Measurements from ENCODE around the gene PGAP2. TPM values are rescaled to one million over a fixed set of nuclear protein-coding genes. Genes with fewer than 3 reads are reported as not detected.

PGAP2 gene
- total RNA-seq, 1 experiment from 2014 or later = 30.5 TPM

DNA sequence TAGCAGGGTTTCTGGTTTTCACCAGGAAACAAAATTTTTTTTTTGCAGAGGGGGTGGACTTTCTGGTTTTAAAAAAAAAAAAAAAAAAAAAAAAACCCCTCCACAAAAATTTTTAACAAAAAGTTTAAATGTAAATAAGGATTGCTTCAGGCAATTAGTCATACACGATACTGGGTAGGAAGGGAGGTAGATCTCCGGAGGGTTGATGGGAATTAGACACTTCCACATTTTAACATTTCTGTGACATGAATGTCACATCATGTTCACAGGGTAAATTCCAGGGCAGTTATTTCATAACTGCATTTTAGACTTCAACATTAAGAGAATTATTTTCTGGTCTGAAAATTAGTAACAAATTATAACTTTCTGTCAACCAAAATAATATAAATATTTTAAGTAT lies 26.9 kb upstream of the PGAP2 start:
- no peaks in the 10 kb centered on the region for H3K9me3 ChIP-seq (ENCODE audit: control insufficient read depth in 1 of 2, insufficient read depth in 1 of 2, low read depth in 1 of 2, low read length in 2 of 2)
- CTCF ChIA-PET = no interaction called here
- TF ChIP-seq SP1 (IDR thresholded peaks at IDR 0.05; ENCODE audit: low read depth) (no peak), ZFX (IDR thresholded peaks at IDR 0.05) (no peak), EZH2phosphoT487 (IDR thresholded peaks at IDR 0.05; ENCODE audit: borderline replicate concordance) (no peak), SRF (IDR thresholded peaks at IDR 0.05; ENCODE audit: low read depth) (no peak), CBX3 (IDR thresholded peaks at IDR 0.05; ENCODE audit: low read depth) (no peak), CEBPB (IDR thresholded peaks at IDR 0.05; ENCODE audit: low read depth) (no peak), EZH2 (IDR thresholded peaks at IDR 0.05) (no peak), POLR2AphosphoS5 (IDR thresholded peaks at IDR 0.05; ENCODE audit: low read depth, low read length) (no peak), ZNF274 (IDR thresholded peaks at IDR 0.05; ENCODE audit: low read depth, low read length) (no peak), FOSL1 (IDR thresholded peaks at IDR 0.05; ENCODE audit: low read depth) (no peak), SIN3A (IDR thresholded peaks at IDR 0.05; ENCODE audit: low read depth) (no peak), TCF7L2 (IDR thresholded peaks at IDR 0.05; ENCODE audit: borderline replicate concordance, extremely low read depth, insufficient read depth, insufficient read length) (no peak), EGR1 (IDR thresholded peaks at IDR 0.05; ENCODE audit: low read depth) (no peak), ELF1 (IDR thresholded peaks at IDR 0.05; ENCODE audit: borderline replicate concordance, low read depth) (no peak), POLR2A (IDR thresholded peaks at IDR 0.05; ENCODE audit: borderline replicate concordance, extremely low read depth, insufficient read depth, insufficient read length) (no peak)
- TF ChIP-seq, protein P1, sequence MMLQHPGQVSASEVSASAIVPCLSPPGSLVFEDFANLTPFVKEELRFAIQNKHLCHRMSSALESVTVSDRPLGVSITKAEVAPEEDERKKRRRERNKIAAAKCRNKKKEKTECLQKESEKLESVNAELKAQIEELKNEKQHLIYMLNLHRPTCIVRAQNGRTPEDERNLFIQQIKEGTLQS (IDR thresholded peaks at IDR 0.05) = no peak
- TF ChIP-seq, protein P2, sequence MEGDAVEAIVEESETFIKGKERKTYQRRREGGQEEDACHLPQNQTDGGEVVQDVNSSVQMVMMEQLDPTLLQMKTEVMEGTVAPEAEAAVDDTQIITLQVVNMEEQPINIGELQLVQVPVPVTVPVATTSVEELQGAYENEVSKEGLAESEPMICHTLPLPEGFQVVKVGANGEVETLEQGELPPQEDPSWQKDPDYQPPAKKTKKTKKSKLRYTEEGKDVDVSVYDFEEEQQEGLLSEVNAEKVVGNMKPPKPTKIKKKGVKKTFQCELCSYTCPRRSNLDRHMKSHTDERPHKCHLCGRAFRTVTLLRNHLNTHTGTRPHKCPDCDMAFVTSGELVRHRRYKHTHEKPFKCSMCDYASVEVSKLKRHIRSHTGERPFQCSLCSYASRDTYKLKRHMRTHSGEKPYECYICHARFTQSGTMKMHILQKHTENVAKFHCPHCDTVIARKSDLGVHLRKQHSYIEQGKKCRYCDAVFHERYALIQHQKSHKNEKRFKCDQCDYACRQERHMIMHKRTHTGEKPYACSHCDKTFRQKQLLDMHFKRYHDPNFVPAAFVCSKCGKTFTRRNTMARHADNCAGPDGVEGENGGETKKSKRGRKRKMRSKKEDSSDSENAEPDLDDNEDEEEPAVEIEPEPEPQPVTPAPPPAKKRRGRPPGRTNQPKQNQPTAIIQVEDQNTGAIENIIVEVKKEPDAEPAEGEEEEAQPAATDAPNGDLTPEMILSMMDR (IDR thresholded peaks at IDR 0.05 in 2 of 3, conservative IDR thresholded peaks at IDR 0.05 in 1 of 3; ENCODE audit: borderline replicate concordance in 1 of 3, insufficient read depth in 1 of 3, low read depth in 2 of 3, low read length in 2 of 3) = no peak
- TF ChIP-seq, protein P3, sequence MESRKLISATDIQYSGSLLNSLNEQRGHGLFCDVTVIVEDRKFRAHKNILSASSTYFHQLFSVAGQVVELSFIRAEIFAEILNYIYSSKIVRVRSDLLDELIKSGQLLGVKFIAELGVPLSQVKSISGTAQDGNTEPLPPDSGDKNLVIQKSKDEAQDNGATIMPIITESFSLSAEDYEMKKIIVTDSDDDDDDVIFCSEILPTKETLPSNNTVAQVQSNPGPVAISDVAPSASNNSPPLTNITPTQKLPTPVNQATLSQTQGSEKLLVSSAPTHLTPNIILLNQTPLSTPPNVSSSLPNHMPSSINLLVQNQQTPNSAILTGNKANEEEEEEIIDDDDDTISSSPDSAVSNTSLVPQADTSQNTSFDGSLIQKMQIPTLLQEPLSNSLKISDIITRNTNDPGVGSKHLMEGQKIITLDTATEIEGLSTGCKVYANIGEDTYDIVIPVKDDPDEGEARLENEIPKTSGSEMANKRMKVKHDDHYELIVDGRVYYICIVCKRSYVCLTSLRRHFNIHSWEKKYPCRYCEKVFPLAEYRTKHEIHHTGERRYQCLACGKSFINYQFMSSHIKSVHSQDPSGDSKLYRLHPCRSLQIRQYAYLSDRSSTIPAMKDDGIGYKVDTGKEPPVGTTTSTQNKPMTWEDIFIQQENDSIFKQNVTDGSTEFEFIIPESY (IDR thresholded peaks at IDR 0.05; ENCODE audit: extremely low read depth, insufficient replicate concordance, low read length) = no peak
- TF ChIP-seq, protein P4, sequence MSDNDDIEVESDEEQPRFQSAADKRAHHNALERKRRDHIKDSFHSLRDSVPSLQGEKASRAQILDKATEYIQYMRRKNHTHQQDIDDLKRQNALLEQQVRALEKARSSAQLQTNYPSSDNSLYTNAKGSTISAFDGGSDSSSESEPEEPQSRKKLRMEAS (IDR thresholded peaks at IDR 0.05) = no peak
- TF ChIP-seq, protein P5, sequence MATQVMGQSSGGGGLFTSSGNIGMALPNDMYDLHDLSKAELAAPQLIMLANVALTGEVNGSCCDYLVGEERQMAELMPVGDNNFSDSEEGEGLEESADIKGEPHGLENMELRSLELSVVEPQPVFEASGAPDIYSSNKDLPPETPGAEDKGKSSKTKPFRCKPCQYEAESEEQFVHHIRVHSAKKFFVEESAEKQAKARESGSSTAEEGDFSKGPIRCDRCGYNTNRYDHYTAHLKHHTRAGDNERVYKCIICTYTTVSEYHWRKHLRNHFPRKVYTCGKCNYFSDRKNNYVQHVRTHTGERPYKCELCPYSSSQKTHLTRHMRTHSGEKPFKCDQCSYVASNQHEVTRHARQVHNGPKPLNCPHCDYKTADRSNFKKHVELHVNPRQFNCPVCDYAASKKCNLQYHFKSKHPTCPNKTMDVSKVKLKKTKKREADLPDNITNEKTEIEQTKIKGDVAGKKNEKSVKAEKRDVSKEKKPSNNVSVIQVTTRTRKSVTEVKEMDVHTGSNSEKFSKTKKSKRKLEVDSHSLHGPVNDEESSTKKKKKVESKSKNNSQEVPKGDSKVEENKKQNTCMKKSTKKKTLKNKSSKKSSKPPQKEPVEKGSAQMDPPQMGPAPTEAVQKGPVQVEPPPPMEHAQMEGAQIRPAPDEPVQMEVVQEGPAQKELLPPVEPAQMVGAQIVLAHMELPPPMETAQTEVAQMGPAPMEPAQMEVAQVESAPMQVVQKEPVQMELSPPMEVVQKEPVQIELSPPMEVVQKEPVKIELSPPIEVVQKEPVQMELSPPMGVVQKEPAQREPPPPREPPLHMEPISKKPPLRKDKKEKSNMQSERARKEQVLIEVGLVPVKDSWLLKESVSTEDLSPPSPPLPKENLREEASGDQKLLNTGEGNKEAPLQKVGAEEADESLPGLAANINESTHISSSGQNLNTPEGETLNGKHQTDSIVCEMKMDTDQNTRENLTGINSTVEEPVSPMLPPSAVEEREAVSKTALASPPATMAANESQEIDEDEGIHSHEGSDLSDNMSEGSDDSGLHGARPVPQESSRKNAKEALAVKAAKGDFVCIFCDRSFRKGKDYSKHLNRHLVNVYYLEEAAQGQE (IDR thresholded peaks at IDR 0.05; ENCODE audit: low read depth) = no peak
- H3K9me2 ChIP-seq (ENCODE audit: insufficient read depth) = no peaks in the 10 kb centered on the region
- H3K27me3 ChIP-seq (ENCODE audit: insufficient read depth, low read length) = no peaks in the 10 kb centered on the region
- H4K20me1 ChIP-seq (ENCODE audit: insufficient read depth) = peaks cover 29% of the 10 kb centered on the region
- no peak overlapping the region for H3K27ac ChIP-seq (ENCODE audit: low read depth, low read length)
- DNase-seq (ENCODE audit: low read depth, low spot score) = no peak
- ATAC-seq = no peak
- H3K9ac ChIP-seq (ENCODE audit: low read length) = no peak overlapping the region
- H3K79me2 ChIP-seq (ENCODE audit: insufficient read depth, low read length) = peaks cover 91% of the 10 kb centered on the region
- H3K4me2 ChIP-seq (ENCODE audit: low read length) = no peak overlapping the region
- H3K4me3 ChIP-seq (replicated peaks in 1 of 2; ENCODE audit: low read depth in 1 of 2, low read length in 2 of 2) = no peak overlapping the region
- H3K4me1 ChIP-seq (ENCODE audit: control insufficient read depth in 1 of 2, insufficient read depth in 2 of 2, low read length in 2 of 2) = no peaks in the 10 kb centered on the region
- RAD21 ChIA-PET (ENCODE audit: low non-redundant PET in 1 of 2, low total read pairs in 2 of 2, uncharacterized antibody in 2 of 2, unreplicated experiment in 2 of 2) = no interaction called here
- H2AFZ ChIP-seq (ENCODE audit: low read depth, low read length, poor library complexity, severe bottlenecking) = no peak overlapping the region
- POLR2A ChIA-PET = no interaction called here
- BruUV-seq (replicated peaks) = no TSS peak
- intact Hi-C loops (cut with micrococcal nuclease) = no loop called here
- H3K36me3 ChIP-seq (ENCODE audit: control insufficient read depth in 1 of 2, insufficient read depth in 2 of 2, low read length in 2 of 2) = peaks cover 34 to 42% of the 10 kb centered on the region in 2 experiments

Measured in HCT116 (cell line).